ENCODE data around the gene MEN1.
A peak's percentile ranks its signal among the peaks of the same experiment; 100 is the strongest.

MEN1 gene

GRCh38 chr11:64810271-64810890 is at the start of gene MEN1:
MEN1 (minus strand) TSS chr11:64810551; CDS start chr11:64810109, 442 bp downstream.
- DNase-seq (ENCODE audit: low read depth) = peak; percentile 76

- DNase-seq (ENCODE audit: low read depth) = peak; percentile 57
These were observed 49.4 kb upstream of the MEN1 start for GRCh38 chr11:64859542-64860414.

DNA sequence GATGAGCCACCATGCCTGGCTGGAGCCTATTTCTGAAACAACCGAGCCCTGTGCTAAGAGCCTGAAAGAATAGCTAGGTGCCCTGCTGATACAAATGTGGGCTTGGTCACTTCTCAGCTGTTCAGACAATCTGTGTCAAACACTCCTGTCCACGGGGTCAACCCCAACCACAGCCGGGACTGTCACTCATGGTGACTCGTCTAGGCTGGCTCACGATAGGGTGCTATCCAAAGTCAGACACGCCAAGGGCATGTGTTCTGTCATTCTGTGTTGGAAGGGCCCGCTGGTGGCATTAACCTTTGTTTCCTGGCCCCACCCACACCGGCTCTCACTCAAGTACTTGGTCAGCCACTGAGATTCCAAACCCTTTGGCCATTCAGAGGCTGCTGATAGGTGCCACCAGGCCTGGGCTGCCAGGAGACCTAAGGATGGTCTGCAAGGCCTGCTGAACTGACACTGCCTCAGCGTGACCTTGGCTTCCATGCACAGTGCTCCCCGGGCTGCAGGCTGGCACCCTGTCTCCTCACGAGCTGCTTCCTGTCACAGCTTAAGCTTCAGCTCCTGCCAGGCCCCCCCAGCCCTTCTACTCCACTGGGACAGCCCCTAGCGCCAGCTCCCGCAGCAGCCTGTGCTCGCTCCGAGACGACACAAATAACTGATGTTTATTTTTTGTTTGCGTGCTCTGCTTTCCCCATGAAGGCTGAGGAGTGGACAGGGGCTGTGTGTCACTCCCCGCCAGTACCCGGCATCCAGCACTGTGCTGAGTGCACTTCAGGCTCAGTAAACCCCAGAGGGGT is 48.3 kb upstream of the MEN1 start:
- DNase-seq (ENCODE audit: low read depth) = no peak

DNA sequence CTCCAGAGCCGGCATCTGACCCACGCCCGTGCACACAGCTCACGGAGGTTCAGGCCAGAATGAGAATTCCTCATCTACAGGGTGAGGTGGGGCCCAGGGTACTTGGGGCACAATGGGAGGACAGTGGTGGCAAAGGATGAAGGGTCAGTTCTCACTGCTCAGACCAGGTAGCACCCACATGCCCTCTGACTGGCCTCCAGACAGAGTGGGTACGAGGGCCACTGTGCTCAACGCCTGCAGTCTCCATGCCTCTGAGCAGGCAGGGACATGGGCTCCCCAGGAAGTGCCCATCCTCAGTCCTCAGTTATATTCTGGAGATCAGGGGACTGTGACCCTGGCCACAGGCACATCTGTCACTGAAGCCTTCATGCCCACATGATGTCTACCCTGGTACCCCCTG is 47.1 kb upstream of the MEN1 start:
- no peak for DNase-seq (ENCODE audit: low read depth)

DNA sequence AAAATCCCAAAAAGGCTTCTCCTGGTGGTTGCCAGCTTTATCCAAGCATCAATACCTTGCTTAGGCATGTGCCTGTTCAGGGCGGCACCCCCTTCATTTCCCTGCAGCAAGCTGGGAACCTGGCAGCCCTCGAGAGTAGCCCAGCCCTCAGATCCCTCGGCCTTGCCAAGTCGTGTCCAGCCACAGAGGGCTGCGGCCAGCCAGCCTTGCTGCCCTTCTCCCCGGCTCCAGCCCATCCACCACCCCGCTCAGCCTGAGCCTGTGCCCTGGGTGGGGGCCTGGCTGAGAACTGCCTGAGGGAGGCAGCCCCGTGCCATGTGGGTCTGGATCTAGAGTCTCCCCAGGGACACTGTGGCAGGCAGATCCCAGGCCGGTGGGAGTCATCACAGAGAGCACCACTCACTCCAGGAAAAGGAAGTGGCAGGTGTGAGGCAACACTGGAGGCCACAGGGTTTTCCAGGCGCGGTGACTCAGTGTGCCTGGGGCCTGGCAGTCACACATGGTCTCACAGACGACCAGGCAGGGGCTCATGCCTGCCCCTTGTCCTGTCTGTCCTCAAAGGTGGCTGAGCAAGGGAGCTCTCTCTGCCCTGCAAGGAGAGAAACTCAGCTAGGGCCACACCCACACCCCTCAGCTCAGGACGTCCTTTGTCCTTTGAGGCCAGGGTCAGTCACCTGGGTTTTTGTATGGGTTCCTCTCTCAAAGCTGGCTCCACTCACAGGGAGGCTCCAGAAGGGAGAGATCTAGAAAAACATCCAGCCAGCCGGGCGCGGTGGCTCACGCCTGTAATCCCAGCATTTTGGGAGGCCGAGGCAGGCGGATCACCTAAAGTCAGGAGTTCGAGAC is 46.3 kb upstream of the MEN1 start:
- DNase-seq (ENCODE audit: low read depth) = peak; percentile 63

DNA sequence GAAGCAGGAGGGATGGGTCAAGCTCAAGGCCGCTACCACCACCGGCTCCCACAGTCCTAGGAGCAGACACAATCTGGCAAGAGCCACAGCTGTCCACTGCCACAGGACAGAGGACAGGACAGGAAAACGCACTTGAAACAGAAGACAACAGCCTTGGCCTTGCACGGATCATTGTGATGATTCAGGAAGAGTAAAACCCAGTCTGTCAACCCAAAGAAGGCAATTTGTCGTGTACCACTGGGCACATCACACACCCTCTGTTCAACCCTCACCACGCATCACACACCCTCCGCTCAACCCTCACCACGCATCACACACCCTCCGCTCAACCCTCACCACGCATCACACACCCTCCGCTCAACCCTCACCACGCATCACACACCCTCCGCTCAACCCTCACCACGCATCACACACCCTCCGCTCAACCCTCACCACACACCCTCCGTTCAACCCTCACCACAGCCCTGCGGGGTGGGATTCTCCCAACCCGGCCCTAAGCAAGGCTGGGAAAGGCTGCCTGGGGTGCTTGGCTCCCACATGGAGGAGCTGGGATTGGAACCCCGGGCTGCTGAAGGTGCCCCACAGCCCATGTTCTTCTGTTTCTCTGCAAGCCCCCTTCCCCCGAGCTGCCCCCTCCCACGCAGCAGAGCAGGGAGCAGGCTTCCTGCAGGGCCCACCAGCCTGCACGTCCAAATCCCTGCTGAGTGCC is 45.4 kb upstream of the MEN1 start:
- no peak for DNase-seq (ENCODE audit: low read depth)

GRCh38 chr11:64854534-64855502 is 44.5 kb upstream of the MEN1 start:
- no peak for DNase-seq (ENCODE audit: low read depth)

- no peak for DNase-seq (ENCODE audit: low read depth)
These were observed 43.8 kb upstream of the MEN1 start for GRCh38 chr11:64854157-64854533.

DNA sequence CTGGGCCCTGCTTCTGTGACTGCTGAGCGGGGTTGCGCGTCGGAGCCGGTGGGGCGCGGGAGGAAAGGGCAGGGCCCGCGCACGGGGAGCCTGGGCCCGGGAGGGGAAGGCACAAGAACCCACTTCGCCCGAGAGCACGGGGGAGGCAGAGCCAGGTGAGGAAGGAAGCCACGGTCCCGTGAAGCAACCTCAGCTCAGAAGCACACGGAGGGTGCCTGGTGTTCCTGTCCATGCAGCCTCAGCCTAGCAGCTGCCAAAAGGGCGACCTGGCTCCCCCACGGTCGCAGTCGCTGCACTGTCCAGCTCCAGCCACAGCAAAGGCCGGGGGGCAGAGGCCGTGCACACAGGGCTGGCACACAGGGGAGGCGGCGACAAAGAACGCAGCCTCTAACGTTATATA is 43.4 kb upstream of the MEN1 start:
- DNase-seq (ENCODE audit: low read depth) = no peak

DNA sequence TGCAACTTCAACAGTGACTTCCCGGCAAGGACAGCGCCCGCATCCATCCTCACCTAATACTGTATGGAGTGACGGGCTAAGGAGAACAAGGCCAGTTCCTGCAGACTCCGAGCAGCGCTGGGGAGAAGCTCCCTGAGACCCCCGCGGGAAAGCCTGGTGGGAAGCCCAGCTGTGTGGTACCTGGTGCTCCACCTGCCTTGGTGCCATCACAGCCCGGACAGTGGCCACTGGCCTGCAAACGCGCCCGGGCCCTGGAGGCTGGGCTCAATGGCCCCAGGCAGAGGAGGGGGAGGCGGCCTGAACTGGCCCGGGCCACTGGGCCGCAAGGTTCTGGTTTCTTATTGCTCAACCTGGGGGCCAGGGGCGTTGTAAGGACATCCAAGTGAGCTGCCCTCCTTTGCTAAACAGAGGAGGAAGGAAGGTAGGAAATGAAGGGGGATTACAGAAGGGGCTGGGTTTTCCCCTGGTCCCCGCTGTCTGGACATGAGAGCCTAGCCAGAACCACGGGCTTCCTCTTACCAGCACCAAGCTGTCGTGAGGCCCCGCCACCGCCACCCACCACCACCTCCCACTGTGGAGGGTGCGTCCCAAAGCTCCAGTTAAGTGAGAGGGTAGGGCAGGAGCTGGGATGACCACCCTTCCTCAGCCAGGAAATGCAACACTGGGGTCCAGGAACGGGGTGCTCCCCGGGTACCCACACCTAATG is 42.6 kb upstream of the MEN1 start:
- DNase-seq (ENCODE audit: low read depth) = no peak

GRCh38 chr11:64851831-64852351 is 41.5 kb upstream of the MEN1 start:
- DNase-seq (ENCODE audit: low read depth) = no peak

GRCh38 chr11:64850979-64851567 is 40.7 kb upstream of the MEN1 start:
- no peak for DNase-seq (ENCODE audit: low read depth)

- no peak for DNase-seq (ENCODE audit: low read depth)
These were observed 39.4 kb upstream of the MEN1 start for GRCh38 chr11:64849598-64850356.

- DNase-seq (ENCODE audit: low read depth) = no peak
These were observed 38.7 kb upstream of the MEN1 start for GRCh38 chr11:64848826-64849597.

- no peak for DNase-seq (ENCODE audit: low read depth)
These were observed 38.0 kb upstream of the MEN1 start for GRCh38 chr11:64848214-64848825.

DNA sequence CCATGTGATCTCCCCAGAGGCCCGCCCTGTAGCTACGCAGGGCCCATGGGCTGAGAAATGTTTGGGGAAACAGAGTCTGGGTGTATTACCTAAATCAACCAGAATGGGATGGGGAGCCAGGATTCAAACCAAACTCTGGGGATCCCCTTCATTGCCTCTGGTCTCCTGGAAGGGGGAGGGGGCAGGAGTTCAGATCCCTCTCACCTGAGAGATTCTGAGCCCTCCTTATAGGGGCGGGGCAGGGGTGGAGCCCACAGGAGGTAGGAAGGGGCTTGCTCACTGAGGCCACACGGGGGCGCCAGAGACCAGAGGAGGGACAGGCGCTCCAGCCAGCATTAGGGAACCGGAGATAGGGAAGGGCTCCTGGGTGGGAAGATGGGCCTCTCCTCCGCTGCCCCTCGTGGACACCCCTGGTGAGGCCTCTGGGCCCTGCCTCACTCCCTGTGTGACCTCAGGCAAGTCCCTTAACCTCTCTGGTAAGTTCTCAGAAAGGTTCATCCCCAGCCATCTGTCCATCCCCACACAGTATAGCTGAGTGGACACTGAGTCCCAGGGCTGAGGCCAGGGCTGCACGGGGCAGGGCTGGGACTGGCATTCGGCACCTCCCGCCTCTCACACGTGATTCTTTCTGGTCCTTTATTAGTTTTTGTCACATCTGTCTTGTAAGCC is 36.8 kb upstream of the MEN1 start:
- peak; percentile 87 for DNase-seq (ENCODE audit: low read depth)

Data from activated T-cell treated with anti-CD3 and anti-CD28 coated beads for 24 hours (primary cell).